GM21423 (cell line): Measurements from ENCODE around the gene FAF2.
"Not testable (repeated sequence)": the region's sequence is repeated elsewhere in the genome, so short reads cannot be mapped to it uniquely, and the experiment has no call there.

Source experiments
- ATAC-seq: cut with Tn5 transposase; IDR thresholded peaks from one replicate; pipeline ENCODE4 v1.9.1; 2021; ENCODE audit warnings: mild to moderate bottlenecking, moderate library complexity; ENCODE audit not compliant: unreplicated experiment

Gene FAF2

GRCh38 chr5:176454724-176455394 lies 6.7 kb downstream of the FAF2 start:
- ATAC-seq: no peak

- no peak for ATAC-seq
Observed at GRCh38 chr5:176458904-176459561, 10.8 kb downstream of the FAF2 start.

GRCh38 chr5:176461349-176461748 lies 13.2 kb downstream of the FAF2 start:
- no peak for ATAC-seq

GRCh38 chr5:176463113-176463764 lies 15.1 kb downstream of the FAF2 start:
- no peak for ATAC-seq

- ATAC-seq: no peak
Observed at GRCh38 chr5:176466245-176466871, 18.2 kb downstream of the FAF2 start.

GRCh38 chr5:176469296-176469695 lies 21.1 kb downstream of the FAF2 start:
- ATAC-seq: no peak

GRCh38 chr5:176470539-176470938 lies 22.4 kb downstream of the FAF2 start:
- ATAC-seq: no peak

- no peak for ATAC-seq
Observed at GRCh38 chr5:176471098-176471497, 22.9 kb downstream of the FAF2 start.

GRCh38 chr5:176473335-176474006 lies 25.3 kb downstream of the FAF2 start:
- ATAC-seq: no peak

- no peak for ATAC-seq
Observed at GRCh38 chr5:176474476-176474875, 26.3 kb downstream of the FAF2 start.

GRCh38 chr5:176481711-176482110 lies 33.5 kb downstream of the FAF2 start:
- ATAC-seq: no peak

GRCh38 chr5:176485176-176485575 lies 37.0 kb downstream of the FAF2 start:
- ATAC-seq: no peak

GRCh38 chr5:176486189-176486757 lies 38.1 kb downstream of the FAF2 start:
- no peak for ATAC-seq

GRCh38 chr5:176487160-176487559 lies 39.0 kb downstream of the FAF2 start:
- ATAC-seq: not testable (repeated sequence)

GRCh38 chr5:176489077-176489476 lies 40.9 kb downstream of the FAF2 start:
- ATAC-seq: no peak

- ATAC-seq: no peak
Observed at GRCh38 chr5:176490301-176490700, 42.1 kb downstream of the FAF2 start.

GRCh38 chr5:176491101-176491502 lies 42.9 kb downstream of the FAF2 start:
- no peak for ATAC-seq

GRCh38 chr5:176491901-176492300 lies 43.7 kb downstream of the FAF2 start:
- ATAC-seq: no peak

- no peak for ATAC-seq
Observed at GRCh38 chr5:176492431-176492830, 44.2 kb downstream of the FAF2 start.

GRCh38 chr5:176497852-176498251 lies 49.7 kb downstream of the FAF2 start:
- ATAC-seq: no peak

GRCh38 chr5:176499273-176499672 lies 51.1 kb downstream of the FAF2 start:
- no peak for ATAC-seq
